ELR (cell line): ENCODE data around the gene TTC13.

Experiments
- DNase-seq: peaks from one replicate; pipeline ENCODE4 v3.0.0-alpha.2; 2015; ENCODE audit warnings: low read depth

The TTC13 gene

DNA sequence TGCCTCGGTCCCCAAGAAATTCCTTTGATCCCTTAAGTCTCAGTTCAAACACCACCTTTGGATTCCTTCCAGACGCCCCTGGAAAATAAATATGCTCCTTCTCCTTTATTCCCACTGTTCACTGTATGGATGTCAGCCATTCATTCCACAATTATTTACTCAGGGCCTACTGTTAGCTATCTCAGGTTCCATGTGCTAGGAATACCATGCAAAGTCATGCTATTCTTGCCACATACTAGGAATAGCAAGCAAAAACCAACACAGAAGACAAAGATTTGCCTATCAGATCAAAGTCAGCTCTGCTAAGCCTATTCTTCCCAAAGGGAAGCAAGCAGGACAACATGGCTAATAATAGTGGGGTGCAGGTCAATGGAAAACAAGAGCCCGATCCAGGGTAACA, 29.8 kb downstream of the TTC13 start:
- DNase-seq = no peak

DNA sequence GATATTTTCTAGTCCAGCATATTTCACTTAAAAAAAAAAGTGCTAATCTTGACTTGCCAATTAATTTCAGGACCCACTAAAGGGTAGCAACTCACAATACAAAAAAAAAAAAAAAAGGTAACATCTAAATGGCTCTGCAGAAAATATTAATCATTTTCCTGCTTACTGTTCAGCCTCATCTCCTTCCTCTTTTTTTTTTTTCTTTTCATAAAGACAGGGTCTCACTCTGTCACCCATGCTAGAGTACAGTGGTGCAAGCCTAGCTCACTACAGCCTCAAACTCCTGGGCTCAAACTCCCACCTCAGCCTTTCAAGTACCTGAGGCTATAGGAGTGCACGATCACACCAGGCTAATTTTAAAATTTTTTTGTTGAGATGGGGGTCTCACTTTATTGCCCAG, 30.4 kb downstream of the TTC13 start:
- no peak for DNase-seq

GRCh38 chr1:230943048-230943593, 35.5 kb downstream of the TTC13 start:
- no peak for DNase-seq

DNA sequence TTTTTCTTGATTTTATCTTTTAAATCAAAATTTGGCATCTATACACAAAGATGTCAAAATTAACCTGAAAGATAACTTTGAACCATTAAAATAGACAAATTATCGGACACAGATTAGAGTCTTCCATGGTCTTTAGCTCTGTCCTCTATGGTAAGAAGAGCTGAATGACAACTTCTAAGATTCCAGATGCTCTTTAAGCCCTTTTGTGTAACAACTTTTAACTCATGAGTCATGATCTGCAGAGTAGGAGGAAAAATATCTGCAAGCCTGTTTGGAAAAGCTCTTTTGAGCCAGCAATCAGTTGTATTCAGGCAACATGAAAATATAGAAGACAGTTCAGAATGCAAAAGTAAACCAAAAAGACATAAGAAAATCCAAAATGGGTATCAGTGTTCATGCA, 37.8 kb downstream of the TTC13 start:
- DNase-seq = no peak

DNA sequence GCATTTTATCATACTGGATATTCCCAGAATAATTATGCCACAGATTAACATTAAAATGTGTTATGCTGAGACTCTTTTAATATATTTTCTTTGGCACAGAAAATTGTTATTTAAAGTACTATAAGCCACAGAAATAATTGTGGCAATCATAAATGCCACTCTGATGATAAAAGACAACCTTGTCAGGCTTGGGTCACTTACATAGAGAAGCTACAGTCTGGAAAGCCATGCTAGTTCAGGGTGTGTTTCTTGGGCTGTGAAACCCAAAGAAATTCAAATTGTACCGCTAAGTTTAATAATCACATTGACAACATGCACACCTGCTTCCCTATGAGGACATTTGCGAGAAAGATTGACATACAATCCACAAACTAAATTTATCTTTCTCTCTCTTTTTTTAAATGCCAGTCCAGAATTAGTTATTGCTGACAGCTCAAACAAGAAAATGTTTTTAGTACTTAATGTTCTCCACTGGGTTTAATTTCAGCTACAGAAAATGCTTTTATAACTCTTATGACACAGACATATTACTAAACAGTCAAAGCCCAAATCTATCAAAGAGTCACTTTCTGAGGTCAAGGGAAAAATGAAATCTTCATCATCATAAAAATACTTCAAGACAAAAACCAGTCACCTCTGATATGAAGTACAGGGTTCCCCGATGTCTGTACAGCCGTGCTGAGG, 38.7 kb downstream of the TTC13 start:
- no peak for DNase-seq

- DNase-seq = no peak
Observed at GRCh38 chr1:230938924-230939368, 39.7 kb downstream of the TTC13 start.

- DNase-seq = no peak
Observed at GRCh38 chr1:230937371-230937770, 41.3 kb downstream of the TTC13 start.

DNA sequence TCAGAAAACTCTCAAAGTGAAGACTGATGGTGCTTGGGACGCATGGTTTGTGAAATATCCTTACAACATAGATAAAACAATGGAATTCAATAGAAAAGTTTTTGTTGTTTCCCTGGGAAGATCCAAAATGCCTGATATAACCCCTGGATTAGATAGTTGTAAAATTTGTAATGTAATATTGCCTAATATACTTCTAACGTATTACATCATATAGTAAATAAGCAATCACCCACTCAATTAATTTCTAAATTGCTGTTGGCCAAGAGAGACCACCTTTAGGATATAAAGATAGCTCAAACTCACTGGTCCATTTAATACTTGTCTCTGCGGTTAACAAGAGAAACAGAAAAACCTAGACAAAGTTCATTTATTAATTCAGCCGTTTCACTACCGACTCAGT, 42.2 kb downstream of the TTC13 start:
- DNase-seq = no peak

DNA sequence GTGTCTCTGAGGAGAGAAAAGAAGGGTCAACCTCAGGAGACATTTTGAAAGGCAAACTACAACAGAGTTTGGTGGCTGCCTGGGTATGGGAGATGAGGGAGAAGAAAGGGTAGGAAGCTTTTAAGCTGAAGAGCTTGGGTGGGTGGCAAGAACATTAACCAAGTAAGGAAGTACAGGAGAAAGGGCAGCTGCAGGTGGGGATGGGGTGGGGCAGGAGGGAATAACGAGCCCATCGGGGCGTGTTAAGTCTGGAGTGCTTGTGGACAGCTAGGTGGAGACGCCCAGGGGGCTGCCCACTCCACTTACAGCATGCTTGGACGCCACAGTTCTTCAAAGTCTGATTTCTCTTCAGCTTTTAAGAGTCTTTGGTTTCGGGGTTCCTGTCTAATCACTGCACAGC, 42.8 kb downstream of the TTC13 start:
- no peak for DNase-seq

- DNase-seq = no peak
Observed at GRCh38 chr1:230930986-230931385, 47.7 kb downstream of the TTC13 start.

- DNase-seq = no peak
Observed at GRCh38 chr1:230926182-230926581, 52.5 kb downstream of the TTC13 start.

GRCh38 chr1:230925608-230926007, 53.1 kb downstream of the TTC13 start:
- DNase-seq = no peak

GRCh38 chr1:230923176-230923575, 55.5 kb downstream of the TTC13 start:
- DNase-seq = no peak

DNA sequence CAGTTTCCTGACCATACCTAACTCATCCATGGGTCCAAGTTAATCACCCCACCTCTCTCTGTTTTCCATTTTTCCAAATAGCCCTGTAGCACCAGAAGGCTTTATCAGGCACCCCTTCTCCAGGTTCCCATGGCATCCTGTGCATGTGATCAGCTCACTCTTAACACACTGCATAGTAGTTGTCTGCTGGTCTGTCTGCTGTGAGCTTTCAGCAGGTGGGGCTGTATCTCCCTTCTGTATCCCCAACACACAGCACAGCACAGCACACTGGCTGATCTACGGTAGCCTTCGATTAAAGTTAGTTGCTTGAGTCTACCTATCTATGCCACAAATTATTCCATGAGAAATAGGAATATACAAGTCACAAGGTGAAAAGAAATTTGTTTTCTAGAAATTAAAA, 56.0 kb downstream of the TTC13 start:
- DNase-seq = no peak

- no peak for DNase-seq
Observed at GRCh38 chr1:230919207-230919606, 59.5 kb downstream of the TTC13 start.

GRCh38 chr1:230917284-230918135, 61.2 kb downstream of the TTC13 start:
- DNase-seq = peak; percentile 84

GRCh38 chr1:230916587-230917283, 61.9 kb downstream of the TTC13 start:
- DNase-seq = no peak

- no peak for DNase-seq
Observed at GRCh38 chr1:230915078-230915477, 63.6 kb downstream of the TTC13 start.

- peak; percentile 13 for DNase-seq
Observed at GRCh38 chr1:230913496-230913895, 65.2 kb downstream of the TTC13 start.

GRCh38 chr1:230910755-230911117, 67.9 kb downstream of the TTC13 start:
- DNase-seq = no peak

DNA sequence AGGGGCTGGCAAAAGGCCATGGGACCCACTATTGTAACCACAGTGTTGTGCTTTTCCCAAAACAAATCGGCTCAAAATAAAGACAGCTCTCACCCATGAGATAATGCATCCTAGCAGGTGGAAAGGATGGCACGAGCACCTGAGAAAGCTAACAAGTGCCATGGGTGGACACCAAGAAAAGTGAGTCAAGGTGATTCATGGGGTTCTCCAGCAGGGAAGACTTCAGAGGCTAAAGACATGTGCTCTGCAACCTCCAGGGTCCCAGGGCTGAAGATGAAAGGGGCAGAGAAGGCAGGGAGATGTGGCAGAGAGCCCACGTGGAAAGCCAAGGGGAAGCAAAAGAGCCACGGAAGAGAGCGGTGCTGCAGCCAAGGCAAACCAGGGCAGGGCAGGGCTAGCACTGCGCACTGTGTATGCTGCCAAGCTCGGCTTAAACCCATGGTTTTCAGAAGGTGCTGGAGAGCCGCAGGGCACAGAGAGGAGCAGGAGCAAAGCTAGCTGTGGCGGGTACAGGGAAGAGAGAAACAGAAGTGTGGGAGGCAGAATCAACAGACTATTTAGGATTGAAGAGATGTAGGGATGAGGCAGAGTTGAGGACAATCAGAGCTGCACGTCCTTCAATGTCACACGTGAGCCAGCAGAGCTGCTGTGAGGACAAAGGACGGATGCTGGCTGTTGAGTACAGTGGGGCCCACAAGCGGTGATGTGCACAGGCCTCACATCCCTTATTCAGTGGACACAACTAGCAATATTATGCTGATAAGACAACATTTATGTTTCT, 68.5 kb downstream of the TTC13 start:
- DNase-seq = no peak
